Measurements from ENCODE around the gene TWIST2.
A peak's percentile ranks its signal among the peaks of the same experiment; 100 is the strongest.

Gene TWIST2

DNA sequence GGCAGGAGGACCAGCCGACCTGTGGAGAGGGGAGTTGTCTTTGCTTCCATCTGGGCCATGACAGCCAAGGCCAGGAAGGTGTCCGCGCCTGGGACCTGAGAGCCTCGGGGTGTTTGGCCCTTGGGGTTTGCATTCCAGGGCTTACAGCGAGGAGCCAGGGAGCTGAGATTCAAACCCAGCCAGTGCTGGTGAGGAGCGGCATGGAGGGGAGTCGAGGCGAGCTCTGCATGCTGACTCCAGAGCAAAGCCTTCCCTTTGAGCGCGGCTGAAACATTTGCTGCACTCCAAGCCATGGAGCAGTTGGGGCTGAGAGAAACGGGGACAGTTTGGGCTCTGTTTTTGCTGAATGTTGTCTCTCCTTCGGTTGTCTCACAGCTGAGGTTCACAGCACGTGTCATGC lies 77.4 kb downstream of the TWIST2 start:
- DNase-seq, result no peak

DNA sequence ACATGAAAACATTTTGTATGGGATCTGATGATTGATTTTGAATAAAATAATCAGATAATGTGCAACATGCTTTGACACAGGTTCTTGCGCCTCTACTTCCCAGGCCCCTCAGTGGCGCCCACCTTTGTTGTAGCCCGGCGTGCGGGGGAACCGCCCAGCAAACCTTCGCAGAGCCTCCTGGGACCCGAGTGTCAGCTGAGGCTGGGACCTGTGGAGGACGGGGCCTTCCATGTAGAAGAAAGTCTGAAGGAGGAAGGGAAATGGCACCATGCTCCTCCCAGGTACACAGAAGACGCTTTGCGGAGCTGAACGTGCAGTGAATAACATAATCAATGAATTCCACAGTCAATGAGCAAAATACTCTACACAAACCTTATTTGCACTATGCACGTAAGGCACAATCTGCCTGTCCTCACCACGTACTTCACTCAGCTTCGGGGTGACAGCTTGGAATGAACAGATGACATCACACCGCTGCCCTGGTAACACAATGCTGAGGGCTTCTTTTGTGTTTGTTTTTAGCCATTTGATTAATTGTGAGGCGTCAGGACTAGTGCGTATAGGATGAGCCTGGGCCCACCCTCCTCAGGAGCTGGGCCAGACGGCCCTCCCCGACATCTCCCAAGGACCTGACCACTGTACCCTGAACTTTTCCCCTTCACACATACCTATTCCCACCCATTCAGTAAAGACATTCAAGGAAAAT lies 78.1 kb downstream of the TWIST2 start:
- no peak for DNase-seq

DNA sequence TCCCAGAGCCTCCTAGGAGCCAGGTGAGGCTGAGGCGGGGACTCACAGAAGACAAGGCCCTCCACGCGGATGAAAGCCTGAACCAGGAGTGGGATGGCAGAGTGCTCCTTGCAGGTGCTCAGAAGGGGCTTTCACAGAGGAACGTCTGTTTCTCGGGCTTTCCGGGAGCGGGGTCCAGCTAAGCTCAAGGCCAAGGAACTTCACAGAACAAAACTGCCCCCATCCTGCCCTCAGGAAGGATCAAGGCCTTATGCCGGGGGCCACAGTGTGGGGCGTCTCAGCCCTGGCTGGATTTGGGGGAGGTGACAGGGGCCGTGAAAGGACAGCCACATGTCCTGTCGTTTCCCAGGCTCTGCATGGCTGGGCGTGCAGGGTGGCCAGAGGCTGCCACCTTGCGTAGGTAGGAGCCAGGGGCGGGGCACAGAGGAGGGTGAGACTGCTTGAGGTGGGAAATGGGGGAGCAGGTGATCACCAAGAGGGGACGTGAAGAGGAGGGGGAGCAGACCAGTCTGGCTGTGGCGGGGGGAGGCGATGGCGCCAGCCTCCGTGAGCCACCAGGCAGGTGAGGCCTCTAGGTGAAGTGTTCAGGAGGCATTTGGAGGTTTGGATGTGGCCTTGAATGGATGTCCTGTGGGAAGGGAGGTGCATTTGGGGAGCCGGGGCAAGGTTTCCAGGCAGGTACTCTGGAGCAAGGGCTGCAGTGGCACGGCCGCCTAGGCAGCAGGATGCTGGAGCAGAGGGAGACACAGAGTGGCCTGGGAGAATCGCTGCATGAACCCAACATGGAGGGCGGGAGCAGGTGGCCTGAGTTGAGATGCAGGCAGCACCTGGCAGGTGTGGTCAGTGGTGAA lies 79.1 kb downstream of the TWIST2 start:
- DNase-seq, result no peak

DNA sequence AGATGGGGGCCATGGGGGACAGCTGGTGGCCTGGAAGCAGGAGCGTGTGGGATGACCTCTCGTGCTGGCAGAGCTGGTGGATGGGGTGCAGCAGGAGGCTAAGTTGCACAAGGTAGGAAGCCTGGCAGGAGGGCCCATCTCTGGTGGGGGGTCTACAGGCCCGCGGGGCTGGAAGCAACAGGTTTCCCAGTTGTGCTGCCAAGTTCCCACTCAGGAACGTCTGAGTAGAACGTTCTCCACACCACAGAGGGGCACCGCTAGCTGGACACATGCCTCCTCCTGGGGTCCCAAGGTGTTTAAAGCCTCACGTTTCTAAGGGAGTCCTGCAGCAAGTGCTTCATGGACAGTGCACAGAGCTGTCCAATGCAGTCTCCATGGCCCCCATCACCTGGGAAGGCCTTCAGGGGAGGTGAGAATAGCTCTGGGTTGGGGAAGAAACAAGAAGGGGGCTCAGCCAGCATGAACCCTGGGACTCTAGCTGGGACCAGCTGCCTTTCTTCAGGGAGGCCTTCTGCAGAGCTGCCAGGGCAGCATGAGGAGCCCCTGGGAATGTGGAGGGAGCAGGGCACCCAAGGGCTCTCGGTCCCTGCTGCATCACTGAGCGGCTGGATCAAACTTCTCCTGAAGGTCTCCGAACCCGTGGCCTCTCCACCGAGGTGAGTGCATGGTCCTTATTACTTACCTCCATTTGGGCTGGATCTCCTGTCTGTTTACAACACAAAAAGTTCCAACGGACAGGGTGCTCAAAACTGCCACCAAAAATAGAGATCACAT lies 80.0 kb downstream of the TWIST2 start:
- no peak for DNase-seq

DNA sequence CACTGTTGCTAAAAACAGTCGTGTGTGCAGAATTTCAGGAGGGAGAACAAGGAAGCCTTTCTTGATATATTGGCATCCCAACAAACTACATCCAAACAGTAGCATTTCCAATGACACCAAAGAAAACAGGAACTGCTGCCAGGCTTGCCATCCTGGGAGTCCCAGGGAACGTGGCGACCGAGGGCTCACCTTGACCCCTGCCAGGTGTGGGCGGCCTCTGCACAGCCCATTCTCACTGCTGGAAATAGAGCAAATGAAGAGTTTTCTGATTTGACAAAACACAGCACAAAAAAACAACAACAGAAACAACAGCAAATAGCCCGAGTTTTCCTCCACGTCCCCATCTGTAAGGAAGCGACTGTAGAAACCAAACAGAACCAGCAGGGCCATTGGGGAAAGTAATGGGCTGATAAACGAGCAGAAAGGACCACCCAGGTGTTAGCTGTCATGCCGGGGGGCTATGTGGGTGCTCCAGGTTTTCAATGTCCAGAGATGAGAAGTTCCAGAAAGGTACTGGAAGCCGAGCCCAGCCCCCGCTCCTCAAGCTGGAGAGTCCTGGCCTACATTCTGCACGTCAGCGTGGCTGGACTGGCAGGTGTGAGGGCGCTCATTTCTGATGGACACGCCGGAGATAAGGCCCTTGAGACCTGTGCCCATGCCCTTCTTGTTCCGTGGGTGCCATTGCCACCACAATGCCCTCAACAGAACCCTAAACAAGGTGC lies 80.8 kb downstream of the TWIST2 start:
- no peak for DNase-seq

DNA sequence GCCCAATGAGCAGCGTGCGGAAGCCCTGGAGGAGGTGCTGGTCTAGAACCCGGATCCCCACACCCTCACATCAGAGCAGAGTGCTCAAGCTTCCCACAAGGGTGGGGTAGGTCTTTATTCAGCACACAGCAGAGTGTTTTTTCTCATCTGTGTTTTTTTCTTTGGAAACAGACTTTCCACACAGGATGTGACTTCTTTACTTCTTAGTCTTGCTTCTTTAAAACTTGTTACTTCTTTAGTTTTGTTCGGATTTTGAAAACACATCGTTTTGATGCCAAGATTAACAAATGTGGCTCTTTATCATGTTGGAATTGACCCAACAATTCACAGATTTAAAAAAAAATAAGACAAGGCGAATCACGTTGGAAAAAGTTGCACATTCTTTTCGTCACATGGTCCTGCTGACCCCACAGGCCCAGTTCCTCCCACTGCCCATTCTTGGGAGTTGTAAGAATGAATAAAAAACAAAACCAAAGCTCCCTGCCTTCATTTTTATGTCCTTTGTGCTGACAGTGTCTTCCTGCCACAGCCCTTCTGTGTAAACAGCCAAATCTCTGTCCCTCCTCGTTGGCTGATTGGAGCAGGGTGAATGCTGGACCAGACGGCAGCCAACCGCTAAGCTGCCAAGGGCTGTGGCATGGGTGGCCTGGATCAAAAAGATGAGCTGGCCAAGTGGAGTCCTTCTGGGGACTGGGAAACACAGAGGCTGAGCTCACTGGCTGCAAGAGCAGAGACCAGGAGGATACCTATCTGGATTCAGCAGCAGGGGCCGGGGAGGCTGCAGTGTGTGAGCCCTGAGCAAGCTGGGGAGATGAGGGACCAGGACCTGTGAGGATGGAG lies 81.6 kb downstream of the TWIST2 start:
- DNase-seq, result no peak

DNA sequence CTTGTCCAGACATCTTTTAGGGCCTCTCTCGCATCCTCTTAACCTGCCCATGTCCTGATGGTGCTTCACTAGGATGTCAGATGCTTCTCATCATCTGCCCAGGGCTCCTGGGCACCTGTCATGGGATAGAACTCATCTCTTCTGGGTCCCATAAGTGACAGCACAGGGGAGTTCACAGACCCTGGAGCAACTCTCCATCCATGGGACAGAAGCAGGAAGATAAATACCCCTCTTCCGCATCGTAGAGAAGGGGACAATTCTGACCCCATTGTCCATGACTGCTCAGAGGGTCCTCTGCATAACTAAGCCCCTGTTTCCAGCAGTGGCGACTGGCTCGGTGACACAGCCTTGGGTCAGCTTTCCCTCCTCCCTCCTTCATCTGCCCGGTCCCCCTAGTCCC lies 82.3 kb downstream of the TWIST2 start:
- no peak for DNase-seq

DNA sequence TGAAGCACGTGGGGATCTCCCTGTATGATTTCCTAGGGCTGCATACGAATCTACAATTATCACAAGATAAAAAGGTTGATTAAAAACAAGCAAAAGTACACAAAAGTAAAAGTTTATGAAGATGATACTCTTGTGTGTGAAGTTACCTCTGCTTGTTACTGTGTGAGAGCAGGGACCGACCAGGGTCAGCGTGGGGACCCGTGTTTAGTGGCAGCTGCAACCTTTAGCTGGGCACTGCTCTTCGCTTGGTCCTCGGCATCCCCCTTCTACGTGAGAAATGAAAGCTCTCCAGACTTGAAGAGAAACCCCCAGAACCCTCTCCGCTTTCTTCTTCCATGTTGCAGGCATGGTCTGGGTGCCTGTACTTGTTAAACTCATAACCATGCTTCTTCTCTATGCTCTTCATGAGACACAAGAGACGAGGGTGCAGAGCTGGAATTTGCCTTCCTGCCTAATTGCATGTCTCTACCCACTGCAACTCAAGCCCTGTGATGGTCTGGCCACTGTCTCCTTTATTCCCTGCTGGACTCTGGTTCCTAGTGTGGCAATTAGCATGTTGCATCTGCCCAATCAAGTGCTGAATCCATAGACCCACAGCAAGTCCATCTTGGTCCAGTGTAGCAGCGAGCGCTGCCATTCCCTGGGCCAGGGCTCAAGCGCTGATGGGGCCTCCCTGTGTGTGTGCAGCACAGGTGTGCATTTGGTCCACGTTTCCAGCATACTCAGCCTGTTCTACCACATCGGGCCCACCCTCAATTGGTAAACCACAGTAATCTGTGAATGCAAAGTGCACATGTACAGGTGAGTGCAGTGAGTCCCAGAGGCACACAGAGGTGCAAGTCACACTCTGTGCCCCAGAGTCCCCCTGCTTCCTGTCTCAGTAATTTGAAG lies 88.5 kb downstream of the TWIST2 start:
- DNase-seq, result no peak

DNA sequence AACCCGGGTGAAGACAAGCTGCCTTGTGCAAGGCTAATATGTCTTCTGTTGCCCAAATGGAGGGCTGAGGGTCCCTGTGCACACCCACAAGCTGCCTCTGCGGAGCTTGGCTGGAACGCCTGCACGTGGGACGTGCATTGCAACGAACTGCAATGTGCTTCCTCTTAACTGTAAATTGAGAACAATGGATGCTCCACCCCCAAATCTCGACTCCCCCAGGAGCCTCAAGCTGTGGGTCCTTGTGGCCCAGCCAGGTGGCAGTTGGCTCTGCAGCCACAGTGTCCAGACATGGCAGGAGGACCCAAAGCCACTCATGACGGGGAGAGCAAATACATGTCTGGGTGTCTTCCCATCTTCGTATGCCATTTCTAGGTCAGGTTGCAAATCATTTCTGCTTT lies 90.1 kb downstream of the TWIST2 start:
- no peak for DNase-seq

DNA sequence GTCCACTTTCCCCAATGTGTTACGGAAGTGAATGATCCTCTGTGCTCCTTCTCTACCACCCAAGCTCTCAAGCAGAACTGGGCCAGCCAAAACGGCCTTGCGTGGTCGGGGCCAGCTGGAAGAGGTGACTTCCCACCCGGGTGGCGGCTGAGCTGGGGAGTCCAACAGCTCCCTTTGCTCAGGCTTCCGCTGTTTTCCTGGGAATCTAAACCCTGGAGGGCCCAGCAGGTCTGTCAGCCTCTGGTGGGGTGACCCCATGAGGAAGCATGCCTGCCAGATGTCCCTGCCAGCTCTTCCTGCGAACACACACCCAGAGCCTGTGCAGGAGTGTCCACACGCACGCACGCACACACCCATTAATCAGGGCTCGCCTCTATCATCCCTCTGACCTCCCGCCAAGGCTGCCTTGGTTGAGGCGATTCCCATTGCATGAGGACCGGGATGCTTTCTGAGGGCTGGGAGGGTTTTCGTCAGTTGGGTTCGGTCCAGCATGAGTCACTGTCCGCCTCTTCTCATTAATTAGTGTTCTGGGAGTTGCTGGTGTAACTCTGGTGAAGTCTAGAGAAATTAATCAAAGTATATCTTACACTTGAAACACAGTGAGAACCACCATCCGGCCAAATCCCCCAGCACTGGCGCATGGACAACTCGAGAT lies 90.6 kb downstream of the TWIST2 start:
- DNase-seq, result peak; percentile 62

DNA sequence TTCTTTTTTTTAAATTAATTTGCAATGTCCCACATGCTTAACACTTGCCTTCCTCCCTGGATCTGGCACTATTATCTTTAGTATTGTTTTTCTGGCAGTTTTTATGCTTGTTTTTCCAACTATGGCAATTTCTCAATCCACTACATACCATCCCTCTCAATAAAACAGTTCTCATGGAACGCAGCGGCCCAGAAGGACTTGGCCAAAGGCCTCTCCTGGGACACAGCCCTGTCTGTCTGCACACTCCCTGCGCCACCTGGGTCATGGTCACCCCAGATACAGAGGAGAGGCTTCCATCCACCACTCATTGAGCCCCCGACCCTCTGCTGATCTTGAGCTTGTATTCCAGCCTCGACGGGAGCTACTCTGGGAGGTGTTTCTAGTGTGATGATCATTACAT lies 91.2 kb downstream of the TWIST2 start:
- no peak for DNase-seq

DNA sequence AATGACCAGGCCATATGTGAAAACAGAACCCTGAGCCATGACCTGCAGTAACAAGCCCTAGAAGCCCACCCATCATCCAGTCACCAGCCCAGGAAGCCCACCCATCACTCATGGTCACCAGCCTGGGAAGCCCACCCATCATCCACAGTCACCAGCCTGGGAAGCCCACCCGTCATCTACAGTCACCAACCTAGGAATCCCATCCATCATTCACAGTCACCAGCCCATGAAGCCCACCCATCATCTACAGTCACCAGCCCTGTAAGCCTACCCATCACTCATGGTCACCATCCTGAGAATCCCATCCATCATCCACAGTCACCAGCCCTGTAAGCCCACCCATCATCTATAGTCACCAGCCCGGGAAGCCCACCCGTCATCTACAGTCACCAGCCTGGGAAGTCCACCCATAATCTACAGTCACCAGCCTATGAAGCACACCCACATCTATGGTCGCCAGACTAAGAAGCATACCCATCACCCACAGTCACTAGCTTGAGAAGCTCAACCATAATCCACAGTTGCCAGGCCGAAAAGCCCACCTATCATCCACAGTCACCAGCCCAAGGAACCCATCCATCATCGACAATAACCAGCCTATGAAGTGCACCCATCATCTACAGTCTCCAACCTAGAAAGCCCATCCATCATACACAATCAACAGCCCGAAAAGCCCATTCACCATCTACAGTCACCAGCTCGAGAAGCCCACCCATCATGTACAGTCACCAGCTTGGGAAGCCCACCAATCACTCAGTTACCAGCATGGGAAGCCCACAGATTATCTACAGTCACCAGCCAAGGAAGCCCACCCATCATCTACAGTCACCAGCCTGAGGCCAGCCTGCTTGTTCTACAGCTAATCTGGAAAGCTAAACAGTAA lies 91.9 kb downstream of the TWIST2 start:
- DNase-seq, result no peak

DNA sequence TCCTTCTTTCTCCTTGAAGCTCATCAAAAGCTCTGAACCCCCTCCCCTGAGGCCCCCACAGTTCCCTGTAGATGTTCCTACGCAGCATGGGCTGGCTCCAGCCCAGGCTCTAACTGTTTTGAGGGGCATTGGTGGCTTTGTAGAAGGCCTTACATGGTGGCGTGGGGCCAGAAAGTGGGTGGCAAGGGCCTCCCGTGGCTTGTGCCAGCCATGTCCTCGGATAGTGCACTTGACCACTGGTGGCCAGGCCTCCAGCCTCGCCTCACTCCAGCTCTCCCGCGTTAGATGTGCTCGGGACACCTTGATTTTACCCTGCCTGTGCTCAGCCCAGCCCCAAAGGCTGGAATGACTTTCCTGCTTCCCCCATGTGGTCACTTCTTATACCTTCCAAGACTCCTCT lies 92.9 kb downstream of the TWIST2 start:
- no peak for DNase-seq

DNA sequence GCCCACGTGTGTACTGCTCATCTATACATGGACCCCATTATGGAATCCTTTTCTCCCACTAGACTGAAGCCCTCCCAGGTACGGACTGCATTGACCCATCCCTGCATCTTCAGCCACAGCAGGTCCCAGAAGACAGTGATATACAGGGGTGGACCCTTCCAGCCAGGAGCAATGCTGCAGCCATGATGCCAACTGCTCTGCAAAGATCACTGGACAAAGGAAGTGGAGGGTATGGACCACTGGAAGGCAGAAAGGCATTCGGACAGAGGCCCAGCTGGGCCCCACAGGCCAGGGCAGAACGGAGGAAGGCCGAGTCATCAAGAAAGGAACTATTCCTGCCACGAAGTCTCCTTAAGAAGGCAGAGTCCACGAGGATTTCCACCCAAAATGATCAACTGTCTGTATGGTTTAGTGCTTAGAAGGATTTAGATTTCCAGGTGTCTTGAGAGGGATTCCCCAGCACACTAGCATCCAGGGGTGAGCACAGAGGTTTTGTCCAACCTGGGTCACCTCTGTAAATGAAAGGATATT lies 93.4 kb downstream of the TWIST2 start:
- no peak for DNase-seq

DNA sequence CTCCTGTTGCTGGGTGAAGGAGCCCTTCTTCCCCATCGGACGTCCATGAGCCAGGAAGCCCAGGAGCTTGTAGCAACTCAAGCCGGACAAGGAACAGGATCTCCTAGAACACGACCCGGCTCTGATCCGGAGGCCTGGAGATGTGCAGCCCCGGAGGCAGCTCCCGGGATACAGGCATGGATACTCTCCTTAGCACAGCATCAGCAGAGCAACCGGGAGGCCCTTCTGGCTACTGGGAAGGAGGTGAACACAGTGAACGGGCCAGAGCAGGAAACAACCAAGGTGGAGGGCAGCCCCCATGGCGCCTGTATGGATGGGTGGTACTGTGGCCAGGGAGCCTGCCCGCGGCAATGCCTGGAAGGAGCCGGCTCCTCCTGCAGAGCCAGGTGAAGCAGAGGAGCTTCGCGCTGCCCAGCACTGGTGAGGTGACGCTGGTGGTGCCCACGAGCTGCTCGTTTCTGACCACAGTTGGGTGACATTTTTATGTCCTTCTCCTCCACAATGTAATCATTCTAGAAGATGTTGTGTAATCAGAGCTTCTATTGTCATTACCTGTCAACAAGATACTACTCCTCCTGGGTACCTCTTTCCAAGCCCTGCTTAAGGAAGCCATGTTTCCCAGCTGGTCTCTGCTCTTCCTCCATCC lies 94.3 kb downstream of the TWIST2 start:
- no peak for DNase-seq

DNA sequence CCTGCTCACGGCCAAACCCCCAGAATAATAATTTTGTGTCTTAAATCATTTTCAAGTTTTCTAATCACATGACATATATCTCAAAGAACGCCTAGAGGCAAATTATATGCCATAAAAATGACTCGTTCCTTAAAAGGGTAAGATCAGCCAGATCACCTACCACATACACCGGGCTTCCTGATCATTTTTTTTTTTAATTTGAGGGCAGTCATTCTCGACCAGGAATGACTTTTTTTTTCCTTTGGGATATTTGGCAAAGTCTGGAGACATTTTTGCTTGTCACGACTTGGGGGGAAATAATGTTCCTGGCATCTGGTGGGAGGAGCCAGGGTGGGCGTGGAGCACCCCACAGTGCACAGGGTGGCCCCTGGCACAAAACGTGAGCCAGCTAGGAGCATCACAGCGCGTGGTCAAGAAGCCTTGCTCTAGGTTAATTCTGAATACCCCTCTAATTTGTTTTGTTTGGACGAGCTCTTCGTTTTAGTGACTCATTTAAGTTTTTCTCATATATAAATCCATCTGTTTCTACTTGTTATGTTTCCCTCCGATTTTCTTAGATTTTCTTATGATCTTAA lies 94.9 kb downstream of the TWIST2 start:
- no peak for DNase-seq

DNA sequence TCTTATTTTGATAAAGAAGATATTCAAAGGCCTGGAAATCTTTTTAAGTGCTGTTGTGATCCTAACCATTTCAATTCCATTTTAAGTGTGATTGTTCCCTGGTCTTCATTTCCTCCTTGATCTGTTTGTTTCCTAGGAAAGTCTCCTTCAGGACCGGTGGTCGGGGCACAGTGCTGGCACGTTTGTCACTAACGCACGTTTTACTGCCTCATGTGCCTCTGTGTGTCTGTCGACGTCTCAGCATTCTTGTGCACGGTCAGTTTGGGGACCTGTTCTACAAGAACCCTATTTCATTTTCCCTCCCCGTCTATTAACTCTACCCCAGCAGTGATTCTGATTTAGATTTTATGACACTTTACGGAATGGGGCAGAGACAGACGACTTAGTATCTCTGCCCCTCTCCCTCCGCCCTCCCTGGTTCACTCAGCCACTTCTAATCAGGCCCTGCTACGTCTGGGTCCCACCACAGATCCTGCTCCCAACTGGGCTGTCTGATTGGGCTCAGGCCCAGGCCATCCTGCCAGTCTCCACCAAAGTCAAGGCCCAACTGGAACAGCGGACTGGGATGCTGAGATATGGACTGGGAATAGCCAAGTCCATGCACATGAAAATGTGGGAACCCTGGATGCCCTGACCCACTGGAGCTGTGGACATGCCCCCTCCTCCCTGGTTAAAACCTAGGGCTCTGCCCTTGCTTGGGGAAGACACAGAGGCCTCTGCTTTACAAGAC lies 95.6 kb downstream of the TWIST2 start:
- no peak for DNase-seq
